Umbilical cord (tissue), 2 donors: ENCODE data around the gene ENKUR. TPM values are rescaled to one million over a fixed set of nuclear protein-coding genes. Genes with fewer than 3 reads are reported as not detected.

Experiments used
- DNase-seq: peaks from one replicate; pipeline ENCODE4 v3.0.0-alpha.2; 2015; ENCODE audit warnings: low spot score
- total RNA-seq: library from RNA; depleted of rRNA; stranded (reverse); fragments of >200 nt; gene quantifications from one replicate; pipeline ENCODE4 v1.2.3, GENCODE V29; 2014; ENCODE audit warnings: low replicate concordance; ENCODE audit not compliant: insufficient read depth

ENKUR gene
- total RNA-seq, 1 donor from 2014 or later: 2.9 TPM

DNA sequence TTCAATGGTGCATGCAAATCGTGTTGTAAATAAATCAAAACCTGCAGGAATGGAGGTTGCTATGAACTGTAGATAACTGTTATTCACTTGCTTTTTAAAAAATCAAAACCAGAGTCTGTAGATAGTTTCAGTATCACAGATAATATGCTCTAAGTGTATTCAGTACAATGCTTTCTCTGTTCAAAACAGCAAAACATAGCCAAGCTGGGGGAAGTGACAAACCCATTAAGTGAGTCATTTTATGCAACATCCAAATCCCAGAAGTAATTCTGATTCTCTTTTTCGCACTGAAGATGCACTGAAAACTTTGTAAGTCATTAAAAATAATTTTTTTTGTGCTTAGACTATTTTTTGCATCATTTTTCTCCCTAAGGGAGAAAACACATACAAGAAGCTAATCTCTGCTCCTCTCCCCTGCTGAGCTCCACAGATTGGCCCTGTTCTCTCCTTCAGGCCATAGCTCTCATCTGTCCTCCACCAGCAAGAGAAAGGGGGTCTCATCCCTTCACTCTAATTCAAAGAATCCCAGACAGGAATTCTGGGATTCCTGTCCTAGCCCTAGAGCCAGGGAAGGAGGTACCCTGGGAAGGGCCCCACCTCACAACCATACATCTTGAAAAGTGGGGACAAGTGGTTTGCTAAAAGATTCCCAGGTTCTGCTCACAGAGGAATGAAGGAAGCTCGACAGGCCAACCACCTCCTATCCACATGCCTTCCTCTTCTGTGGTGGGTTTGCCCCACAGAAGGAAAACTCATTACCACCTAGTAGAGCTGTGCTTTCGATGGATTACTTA lies 68.5 kb downstream of the ENKUR start:
- no peak for DNase-seq

GRCh38 chr10:24944512-24945255 lies 71.3 kb downstream of the ENKUR start:
- DNase-seq: peak; percentile 93

DNA sequence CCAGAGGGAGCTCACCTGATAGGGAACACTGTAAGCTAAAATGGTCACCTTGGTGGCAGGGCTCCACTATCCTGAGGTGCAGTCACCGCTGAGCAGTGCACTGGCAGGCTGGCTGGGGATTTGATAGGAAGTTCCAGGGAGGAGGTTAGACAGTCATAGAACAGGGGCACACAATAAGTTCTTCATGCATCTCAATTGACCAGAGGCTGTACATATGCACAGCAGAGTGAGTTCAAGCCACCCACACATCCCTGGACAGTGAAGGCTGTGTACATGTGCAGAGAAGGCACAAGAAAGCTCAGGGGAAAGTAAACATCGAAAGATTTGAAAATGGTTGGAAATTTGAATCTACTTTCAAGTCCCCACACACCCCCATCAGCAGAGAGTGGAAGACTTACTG lies 77.4 kb downstream of the ENKUR start:
- DNase-seq: no peak

DNA sequence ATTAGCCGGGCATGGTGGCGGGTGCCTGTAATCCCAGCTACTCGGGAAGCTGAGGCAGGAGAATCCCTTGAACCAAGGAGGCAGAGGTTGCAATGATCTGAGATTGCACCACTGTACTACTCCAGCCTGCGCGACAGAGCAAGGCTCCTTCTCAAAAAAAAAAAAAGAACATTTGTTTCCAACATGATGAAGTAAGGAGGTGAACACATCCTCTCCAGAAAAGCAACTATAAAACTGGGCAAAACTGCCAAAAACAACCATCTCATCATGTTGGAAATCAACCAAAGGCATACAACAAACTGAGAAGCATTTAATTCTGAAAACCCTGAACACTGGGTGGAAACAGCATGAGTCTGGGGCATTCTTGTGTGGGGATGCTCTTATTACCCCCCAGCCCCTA lies 77.9 kb downstream of the ENKUR start:
- no peak for DNase-seq

- no peak for DNase-seq
Measured at GRCh38 chr10:24935504-24936292, 80.3 kb downstream of the ENKUR start.

Other genes starting within 250 kb of the ENKUR start
- 15.9 TPM for gene PRTFDC1, start 63.6 kb downstream of the ENKUR start, total RNA-seq
- 7.9 TPM for gene THNSL1, start 454 bp upstream of the ENKUR start, total RNA-seq
- gene GPR158, start 158.8 kb upstream of the ENKUR start, total RNA-seq: 5.3 TPM